ENCODE results near the gene MYRF. TPM values are rescaled to one million over a fixed set of nuclear protein-coding genes. Genes with fewer than 3 reads are reported as not detected.

MYRF gene
- total RNA-seq, 1 donor from 2014 or later, result not detected

GRCh38 chr11:61720597-61720996 is 31.8 kb upstream of the MYRF start:
- DNase-seq (ENCODE audit: low spot score in 2 of 2), result no peak
- peaks cover 0 to 9% of the 10 kb centered on the region in 2 donors for H3K4me1 ChIP-seq
- H3K27me3 ChIP-seq, result no peaks in the 10 kb centered on the region
- no peaks in the 10 kb centered on the region for H3K36me3 ChIP-seq
- no peak overlapping the region for H3K27ac ChIP-seq
- H3K4me3 ChIP-seq, result no peak overlapping the region
- H3K9me3 ChIP-seq, result no peaks in the 10 kb centered on the region
- TF ChIP-seq, protein P1, sequence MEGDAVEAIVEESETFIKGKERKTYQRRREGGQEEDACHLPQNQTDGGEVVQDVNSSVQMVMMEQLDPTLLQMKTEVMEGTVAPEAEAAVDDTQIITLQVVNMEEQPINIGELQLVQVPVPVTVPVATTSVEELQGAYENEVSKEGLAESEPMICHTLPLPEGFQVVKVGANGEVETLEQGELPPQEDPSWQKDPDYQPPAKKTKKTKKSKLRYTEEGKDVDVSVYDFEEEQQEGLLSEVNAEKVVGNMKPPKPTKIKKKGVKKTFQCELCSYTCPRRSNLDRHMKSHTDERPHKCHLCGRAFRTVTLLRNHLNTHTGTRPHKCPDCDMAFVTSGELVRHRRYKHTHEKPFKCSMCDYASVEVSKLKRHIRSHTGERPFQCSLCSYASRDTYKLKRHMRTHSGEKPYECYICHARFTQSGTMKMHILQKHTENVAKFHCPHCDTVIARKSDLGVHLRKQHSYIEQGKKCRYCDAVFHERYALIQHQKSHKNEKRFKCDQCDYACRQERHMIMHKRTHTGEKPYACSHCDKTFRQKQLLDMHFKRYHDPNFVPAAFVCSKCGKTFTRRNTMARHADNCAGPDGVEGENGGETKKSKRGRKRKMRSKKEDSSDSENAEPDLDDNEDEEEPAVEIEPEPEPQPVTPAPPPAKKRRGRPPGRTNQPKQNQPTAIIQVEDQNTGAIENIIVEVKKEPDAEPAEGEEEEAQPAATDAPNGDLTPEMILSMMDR (IDR thresholded peaks at IDR 0.05), result no peak
- intact Hi-C loops (cut with DNase I), result no loop called here

DNA sequence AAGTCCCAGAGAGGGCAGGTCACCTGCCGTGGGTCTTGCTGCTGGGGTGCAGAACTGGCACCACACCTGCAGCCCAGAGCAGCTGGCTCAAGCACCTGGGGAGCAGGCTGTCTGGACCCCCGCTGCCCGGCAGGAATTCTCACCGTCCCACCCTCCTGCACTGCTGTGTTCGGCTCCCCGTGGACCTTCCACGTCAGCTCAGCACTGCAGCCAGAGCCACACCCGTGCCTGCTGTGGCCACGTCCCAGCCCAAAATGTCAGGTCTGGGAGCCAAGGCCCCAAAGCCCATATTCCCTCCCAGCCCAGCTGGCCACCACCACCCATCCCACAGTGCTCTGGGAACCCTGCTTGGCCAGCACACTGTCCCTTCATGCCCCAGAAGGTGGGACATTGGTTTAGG is 28.0 kb upstream of the MYRF start:
- H3K27me3 ChIP-seq, result no peaks in the 10 kb centered on the region
- no peaks in the 10 kb centered on the region for H3K9me3 ChIP-seq
- H3K36me3 ChIP-seq, result no peaks in the 10 kb centered on the region
- intact Hi-C loops (cut with DNase I), result no loop called here
- no peaks in the 10 kb centered on the region for H3K4me1 ChIP-seq
- TF ChIP-seq, protein P1 (IDR thresholded peaks at IDR 0.05), result no peak
- no peak overlapping the region for H3K27ac ChIP-seq
- H3K4me3 ChIP-seq, result no peak overlapping the region
- no peak for DNase-seq (ENCODE audit: low spot score in 2 of 2)

- intact Hi-C loops (cut with DNase I), result no loop called here
- DNase-seq (ENCODE audit: low spot score in 2 of 2), result no peak
- no peak overlapping the region for H3K4me3 ChIP-seq
- TF ChIP-seq, protein P1 (IDR thresholded peaks at IDR 0.05), result no peak
- H3K4me1 ChIP-seq, result no peaks in the 10 kb centered on the region
- H3K27ac ChIP-seq, result no peak overlapping the region
- no peaks in the 10 kb centered on the region for H3K36me3 ChIP-seq
- no peaks in the 10 kb centered on the region for H3K9me3 ChIP-seq
- H3K27me3 ChIP-seq, result no peaks in the 10 kb centered on the region
Observed at GRCh38 chr11:61725781-61726231, 26.6 kb upstream of the MYRF start.

DNA sequence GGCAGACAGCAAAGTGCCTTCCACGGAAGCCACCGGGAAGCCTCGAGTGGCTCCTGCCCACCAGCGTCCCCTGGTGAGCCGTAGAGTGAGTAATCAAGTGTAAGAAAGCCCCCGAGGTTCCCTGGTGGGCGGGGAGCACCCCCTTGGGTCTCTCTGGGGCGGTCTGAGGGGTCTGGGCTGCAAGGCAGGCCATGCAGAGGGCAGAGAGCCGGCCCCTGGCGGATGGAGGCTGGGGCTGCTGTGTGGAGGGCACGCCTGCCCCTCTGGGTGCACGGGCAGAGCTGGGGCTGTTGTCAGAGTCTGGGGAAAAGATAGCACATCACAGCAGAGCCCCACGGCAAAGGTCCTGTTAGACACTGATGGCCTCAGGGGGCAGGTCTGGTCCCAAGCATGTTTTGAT is 25.7 kb upstream of the MYRF start:
- H3K27ac ChIP-seq, result no peak overlapping the region
- H3K27me3 ChIP-seq, result no peaks in the 10 kb centered on the region
- intact Hi-C loops (cut with DNase I), result no loop called here
- no peaks in the 10 kb centered on the region for H3K4me1 ChIP-seq
- H3K9me3 ChIP-seq, result no peaks in the 10 kb centered on the region
- no peaks in the 10 kb centered on the region for H3K36me3 ChIP-seq
- TF ChIP-seq, protein P1 (IDR thresholded peaks at IDR 0.05), result no peak
- DNase-seq (ENCODE audit: low spot score in 2 of 2), result no peak
- no peak overlapping the region for H3K4me3 ChIP-seq

DNA sequence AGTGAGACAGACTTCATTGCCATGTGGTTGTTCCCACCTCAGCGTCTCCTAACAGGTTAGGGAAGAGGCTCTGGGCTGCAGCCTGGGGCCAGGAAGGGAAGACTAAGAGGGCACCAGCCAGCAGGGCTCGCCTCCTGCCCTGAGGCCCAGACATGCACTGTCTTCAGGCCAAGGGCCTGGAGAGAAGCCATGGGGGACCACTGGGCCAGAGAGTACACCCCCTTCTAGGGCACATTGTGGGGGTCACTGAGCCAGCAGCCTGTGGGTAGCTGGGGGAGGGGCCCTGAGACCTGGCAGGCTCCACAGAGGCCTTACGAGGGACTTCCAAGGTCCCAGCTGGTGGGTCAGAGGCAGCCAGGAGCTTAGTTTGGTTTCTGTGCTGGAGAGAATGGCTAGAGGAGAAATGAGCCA is 25.0 kb upstream of the MYRF start:
- no peaks in the 10 kb centered on the region for H3K4me1 ChIP-seq
- H3K9me3 ChIP-seq, result no peaks in the 10 kb centered on the region
- H3K4me3 ChIP-seq, result no peak overlapping the region
- TF ChIP-seq, protein P1 (IDR thresholded peaks at IDR 0.05), result no peak
- no peak overlapping the region for H3K27ac ChIP-seq
- H3K27me3 ChIP-seq, result no peaks in the 10 kb centered on the region
- no peak for DNase-seq (ENCODE audit: low spot score in 2 of 2)
- intact Hi-C loops (cut with DNase I), result no loop called here
- no peaks in the 10 kb centered on the region for H3K36me3 ChIP-seq

All from ascending aorta (tissue), 2 donors.